ENCODE measurements around the gene JARID2. TPM values are rescaled to one million over a fixed set of nuclear protein-coding genes. Genes with fewer than 3 reads are reported as not detected.

JARID2 gene
- total RNA-seq, 1 donor from 2014 or later, result 12.5 TPM

DNA sequence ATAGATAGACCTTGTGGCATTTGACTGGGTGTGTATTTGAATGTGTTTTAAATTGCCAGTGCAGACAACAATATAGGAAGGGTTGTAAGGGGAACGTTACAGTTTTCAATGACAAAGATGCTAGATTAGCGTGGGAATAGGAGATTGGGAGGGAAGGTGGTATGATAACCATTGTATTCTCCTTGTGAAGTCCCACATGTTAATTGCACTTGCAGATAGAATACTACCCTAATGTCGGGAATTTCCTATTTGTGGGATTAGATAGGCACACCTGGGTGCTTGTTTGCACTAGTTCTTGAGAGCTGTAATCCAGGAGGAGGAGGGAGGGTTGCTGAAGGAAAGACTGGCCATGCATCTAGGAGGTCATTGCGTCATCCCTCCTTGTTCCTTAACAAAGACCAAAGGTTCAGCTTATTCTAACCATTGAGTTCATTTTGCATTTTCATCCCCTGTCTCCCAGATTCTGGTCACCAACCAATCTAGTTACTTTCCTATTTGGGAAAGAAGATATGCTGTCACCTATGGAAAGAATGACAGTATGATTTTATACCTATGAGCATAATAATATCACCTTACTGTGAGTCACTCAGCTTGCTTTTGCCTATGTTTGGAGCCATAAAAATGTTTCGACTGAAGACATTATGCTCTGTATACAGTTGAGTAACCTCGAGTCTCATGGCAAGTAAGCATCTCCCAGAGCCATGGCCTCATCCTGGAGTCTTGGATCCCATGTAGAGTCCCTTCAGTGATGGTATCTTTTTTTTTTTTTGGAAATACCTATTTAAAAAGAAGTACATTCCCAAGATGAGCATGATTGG, 215.5 kb downstream of the JARID2 start:
- no peak for DNase-seq (ENCODE audit: extremely low spot score, unreplicated experiment)
- H3K9me3 Mint-ChIP-seq (ENCODE audit: unreplicated experiment), result no peaks in the 10 kb centered on the region
- no peak overlapping the region for H3K4me3 Mint-ChIP-seq (ENCODE audit: unreplicated experiment)
- peaks cover 22% of the 10 kb centered on the region for H3K4me1 Mint-ChIP-seq (ENCODE audit: unreplicated experiment)
- no peaks in the 10 kb centered on the region for H3K36me3 Mint-ChIP-seq (ENCODE audit: unreplicated experiment)
- TF ChIP-seq, protein P1, sequence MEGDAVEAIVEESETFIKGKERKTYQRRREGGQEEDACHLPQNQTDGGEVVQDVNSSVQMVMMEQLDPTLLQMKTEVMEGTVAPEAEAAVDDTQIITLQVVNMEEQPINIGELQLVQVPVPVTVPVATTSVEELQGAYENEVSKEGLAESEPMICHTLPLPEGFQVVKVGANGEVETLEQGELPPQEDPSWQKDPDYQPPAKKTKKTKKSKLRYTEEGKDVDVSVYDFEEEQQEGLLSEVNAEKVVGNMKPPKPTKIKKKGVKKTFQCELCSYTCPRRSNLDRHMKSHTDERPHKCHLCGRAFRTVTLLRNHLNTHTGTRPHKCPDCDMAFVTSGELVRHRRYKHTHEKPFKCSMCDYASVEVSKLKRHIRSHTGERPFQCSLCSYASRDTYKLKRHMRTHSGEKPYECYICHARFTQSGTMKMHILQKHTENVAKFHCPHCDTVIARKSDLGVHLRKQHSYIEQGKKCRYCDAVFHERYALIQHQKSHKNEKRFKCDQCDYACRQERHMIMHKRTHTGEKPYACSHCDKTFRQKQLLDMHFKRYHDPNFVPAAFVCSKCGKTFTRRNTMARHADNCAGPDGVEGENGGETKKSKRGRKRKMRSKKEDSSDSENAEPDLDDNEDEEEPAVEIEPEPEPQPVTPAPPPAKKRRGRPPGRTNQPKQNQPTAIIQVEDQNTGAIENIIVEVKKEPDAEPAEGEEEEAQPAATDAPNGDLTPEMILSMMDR (IDR thresholded peaks at IDR 0.05), result no peak
- H3K27ac Mint-ChIP-seq (ENCODE audit: unreplicated experiment), result no peak overlapping the region
- no peaks in the 10 kb centered on the region for H3K27me3 Mint-ChIP-seq (ENCODE audit: unreplicated experiment)

DNA sequence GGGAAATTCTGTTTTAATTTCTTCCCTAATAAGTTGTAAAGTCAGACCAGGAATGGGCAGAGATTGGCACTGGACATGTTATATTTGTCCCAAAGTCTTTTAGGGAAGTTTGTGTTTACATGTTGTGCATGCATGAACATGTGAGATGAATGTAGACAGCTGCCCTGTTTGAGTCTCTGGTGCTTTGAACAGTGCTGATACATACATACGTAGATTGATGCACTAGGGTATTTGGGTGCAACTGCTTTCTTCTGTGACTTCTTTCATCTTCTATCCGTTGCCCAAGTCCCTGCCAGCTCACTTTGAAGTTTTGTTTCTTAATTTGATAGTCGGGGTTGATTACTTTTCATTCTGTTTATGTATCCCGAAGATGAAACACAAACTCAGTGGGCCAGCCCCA, 216.4 kb downstream of the JARID2 start:
- H3K4me3 Mint-ChIP-seq (ENCODE audit: unreplicated experiment), result no peak overlapping the region
- H3K27me3 Mint-ChIP-seq (ENCODE audit: unreplicated experiment), result no peaks in the 10 kb centered on the region
- peaks cover 19% of the 10 kb centered on the region for H3K4me1 Mint-ChIP-seq (ENCODE audit: unreplicated experiment)
- no peaks in the 10 kb centered on the region for H3K36me3 Mint-ChIP-seq (ENCODE audit: unreplicated experiment)
- no peaks in the 10 kb centered on the region for H3K9me3 Mint-ChIP-seq (ENCODE audit: unreplicated experiment)
- TF ChIP-seq, protein P1 (IDR thresholded peaks at IDR 0.05), result no peak
- DNase-seq (ENCODE audit: extremely low spot score, unreplicated experiment), result no peak
- H3K27ac Mint-ChIP-seq (ENCODE audit: unreplicated experiment), result no peak overlapping the region

DNA sequence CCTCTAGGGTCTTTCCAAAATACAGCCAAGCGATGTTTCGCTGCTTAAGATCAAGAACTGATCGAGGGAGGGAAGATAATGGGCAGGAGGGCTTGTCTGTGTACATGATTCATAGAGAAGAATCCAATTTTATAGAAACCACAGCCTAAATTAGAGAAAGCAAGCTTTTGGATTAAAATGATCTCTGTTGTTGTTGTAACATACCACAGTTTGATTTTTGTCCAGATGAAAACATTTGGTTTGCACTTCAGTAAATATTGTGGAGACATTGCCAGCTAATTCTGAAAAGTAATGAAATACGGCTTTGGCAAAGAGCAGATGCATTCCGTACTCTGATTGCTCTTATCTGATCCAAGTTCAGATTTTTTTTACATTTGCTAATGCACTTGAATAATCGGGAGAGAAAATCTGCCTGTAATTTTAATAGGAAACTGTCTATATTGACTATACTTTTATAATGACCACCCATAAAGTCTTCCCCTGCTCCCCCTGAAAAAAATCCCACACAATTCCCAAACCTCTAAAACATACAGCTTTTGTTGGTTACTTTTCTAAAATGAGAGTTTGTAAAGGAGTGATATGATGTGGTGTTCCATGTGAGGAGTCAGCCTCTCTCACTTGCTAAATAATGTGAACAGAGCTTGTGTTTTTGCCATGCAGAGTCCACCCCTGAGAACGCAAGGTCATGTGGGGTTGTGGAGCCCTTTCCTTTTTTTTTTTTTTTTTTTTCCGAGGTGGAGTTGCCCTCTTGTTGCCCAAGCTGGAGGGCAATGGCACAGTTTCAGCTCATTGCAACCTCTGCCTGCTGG, 217.1 kb downstream of the JARID2 start:
- DNase-seq (ENCODE audit: extremely low spot score, unreplicated experiment), result no peak
- no peak overlapping the region for H3K4me3 Mint-ChIP-seq (ENCODE audit: unreplicated experiment)
- peaks cover 12% of the 10 kb centered on the region for H3K4me1 Mint-ChIP-seq (ENCODE audit: unreplicated experiment)
- TF ChIP-seq, protein P1 (IDR thresholded peaks at IDR 0.05), result no peak
- H3K27me3 Mint-ChIP-seq (ENCODE audit: unreplicated experiment), result no peaks in the 10 kb centered on the region
- H3K36me3 Mint-ChIP-seq (ENCODE audit: unreplicated experiment), result no peaks in the 10 kb centered on the region
- no peak overlapping the region for H3K27ac Mint-ChIP-seq (ENCODE audit: unreplicated experiment)
- H3K9me3 Mint-ChIP-seq (ENCODE audit: unreplicated experiment), result no peaks in the 10 kb centered on the region

DNA sequence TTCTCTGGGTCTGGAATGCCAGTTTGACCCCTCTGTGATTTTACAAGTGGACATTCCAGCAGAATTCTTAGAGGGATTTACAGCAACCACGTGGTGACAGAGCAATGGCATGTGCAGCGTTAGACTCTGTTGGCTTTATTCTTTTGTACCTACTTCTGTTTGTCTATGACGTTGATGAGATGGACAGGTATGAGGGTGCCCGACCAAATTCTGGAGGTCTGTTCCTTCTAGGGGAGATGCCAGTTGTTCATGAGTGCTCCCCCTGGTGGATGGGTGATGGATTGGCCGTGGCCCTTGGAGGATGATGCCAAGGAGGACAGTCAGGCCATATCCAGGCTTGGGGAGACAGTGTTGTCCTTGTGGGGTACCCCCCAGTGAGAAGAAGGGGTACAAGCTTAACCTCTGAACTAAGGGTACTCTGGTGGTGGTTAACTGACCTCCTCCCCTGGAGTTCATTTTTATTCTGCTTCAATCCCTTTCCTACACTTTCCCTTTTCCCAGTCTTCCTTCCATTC, 218.4 kb downstream of the JARID2 start:
- TF ChIP-seq, protein P1 (IDR thresholded peaks at IDR 0.05), result peak; percentile 53

DNA sequence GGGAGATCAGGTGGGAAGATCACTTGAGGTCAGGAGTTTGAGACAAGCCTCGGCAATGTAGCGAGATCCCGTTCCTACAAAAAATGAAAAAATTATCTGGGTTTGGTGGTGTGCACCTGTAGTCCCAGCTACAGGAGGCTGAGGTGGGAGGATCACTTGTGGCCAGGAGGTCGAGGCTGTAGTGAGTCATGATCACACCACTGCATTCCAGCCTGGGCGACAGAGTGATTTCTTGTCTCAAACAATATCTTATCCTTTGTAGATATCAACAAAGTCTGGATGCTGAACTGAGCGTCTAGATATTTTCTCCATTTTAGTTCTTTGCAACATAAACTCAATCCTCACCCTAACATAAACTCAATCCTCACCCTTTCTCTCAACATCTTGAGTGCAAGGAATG, 219.3 kb downstream of the JARID2 start:
- H3K27me3 Mint-ChIP-seq (ENCODE audit: unreplicated experiment), result no peaks in the 10 kb centered on the region
- H3K4me1 Mint-ChIP-seq (ENCODE audit: unreplicated experiment), result peaks cover 4% of the 10 kb centered on the region
- no peak overlapping the region for H3K4me3 Mint-ChIP-seq (ENCODE audit: unreplicated experiment)
- no peak for DNase-seq (ENCODE audit: extremely low spot score, unreplicated experiment)
- no peaks in the 10 kb centered on the region for H3K9me3 Mint-ChIP-seq (ENCODE audit: unreplicated experiment)
- H3K27ac Mint-ChIP-seq (ENCODE audit: unreplicated experiment), result no peak overlapping the region
- H3K36me3 Mint-ChIP-seq (ENCODE audit: unreplicated experiment), result peaks cover 8% of the 10 kb centered on the region
- TF ChIP-seq, protein P1 (IDR thresholded peaks at IDR 0.05), result no peak

More for the DNA sequence above, 218.4 kb downstream of the JARID2 start:
- no peak overlapping the region for H3K27ac Mint-ChIP-seq (ENCODE audit: unreplicated experiment)
- peaks cover 8% of the 10 kb centered on the region for H3K36me3 Mint-ChIP-seq (ENCODE audit: unreplicated experiment)
- H3K27me3 Mint-ChIP-seq (ENCODE audit: unreplicated experiment), result no peaks in the 10 kb centered on the region
- H3K4me3 Mint-ChIP-seq (ENCODE audit: unreplicated experiment), result no peak overlapping the region
- no peak for DNase-seq (ENCODE audit: extremely low spot score, unreplicated experiment)
- H3K9me3 Mint-ChIP-seq (ENCODE audit: unreplicated experiment), result no peaks in the 10 kb centered on the region
- peaks cover 4% of the 10 kb centered on the region for H3K4me1 Mint-ChIP-seq (ENCODE audit: unreplicated experiment)

Data from osteocyte (in vitro differentiated cells).